Measurements from ENCODE around the gene SERTAD3.
"Not testable (repeated sequence)": the region's sequence is repeated elsewhere in the genome, so short reads cannot be mapped to it uniquely, and the experiment has no call there.

The SERTAD3 gene

DNA sequence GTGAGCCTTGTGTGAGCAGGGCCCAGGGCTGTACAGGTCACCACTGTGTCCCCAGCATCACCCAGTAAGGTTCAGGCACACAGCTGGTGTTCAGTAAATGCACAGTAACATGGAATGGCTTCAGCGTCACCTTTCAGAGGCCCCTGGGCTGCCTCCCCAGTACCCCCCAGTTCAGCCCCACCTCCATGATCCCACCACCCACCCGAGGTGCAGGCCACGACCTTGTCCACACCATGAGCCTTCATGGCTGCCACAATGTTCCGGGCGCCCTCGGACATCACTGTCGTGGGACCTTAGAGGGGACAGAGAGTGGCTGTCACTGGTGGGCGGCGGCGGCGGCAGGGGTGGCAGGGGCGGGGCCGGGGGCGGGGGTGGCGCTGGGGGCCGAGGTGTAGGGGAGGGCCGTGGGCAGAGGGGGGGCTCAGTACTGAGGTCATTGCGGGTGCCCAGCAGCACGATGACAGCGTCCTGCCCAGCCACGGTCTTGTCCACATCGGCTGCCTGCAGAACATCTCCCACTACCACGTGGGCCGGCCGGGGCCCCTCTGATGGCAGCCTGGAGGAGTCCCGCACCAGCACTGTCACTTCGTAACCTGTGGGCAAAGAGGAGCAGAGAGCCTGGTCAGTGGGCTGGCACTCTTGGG lies 13.9 kb upstream of the SERTAD3 start:
- DNase-seq: no peak

- DNase-seq: no peak
These were observed 12.9 kb upstream of the SERTAD3 start for GRCh38 chr19:40457048-40457447.

DNA sequence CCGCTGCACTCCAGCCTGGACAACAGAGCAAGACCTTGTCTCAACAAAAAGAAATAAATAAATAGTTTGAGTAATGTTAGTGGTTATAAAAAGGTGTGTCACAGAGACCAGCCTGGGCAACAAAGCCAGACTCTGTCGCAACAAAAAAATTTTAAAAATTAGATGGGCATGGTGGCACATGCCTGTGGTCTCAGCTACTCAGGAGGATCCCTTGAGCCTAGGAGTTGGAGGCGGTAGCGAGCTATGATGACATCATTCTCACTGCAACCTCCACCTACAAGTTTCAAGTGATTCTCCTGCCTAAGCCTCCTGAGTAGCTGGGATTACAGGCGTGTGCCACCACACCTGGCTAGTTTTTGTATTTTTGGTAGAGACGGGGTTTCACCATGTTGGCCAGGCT lies 9.8 kb upstream of the SERTAD3 start:
- DNase-seq: peak; percentile 18

GRCh38 chr19:40453151-40453735 lies 9.1 kb upstream of the SERTAD3 start:
- no peak for DNase-seq

GRCh38 chr19:40452016-40452415 lies 7.9 kb upstream of the SERTAD3 start:
- no peak for DNase-seq

GRCh38 chr19:40450664-40451063 lies 6.5 kb upstream of the SERTAD3 start:
- no peak for DNase-seq

DNA sequence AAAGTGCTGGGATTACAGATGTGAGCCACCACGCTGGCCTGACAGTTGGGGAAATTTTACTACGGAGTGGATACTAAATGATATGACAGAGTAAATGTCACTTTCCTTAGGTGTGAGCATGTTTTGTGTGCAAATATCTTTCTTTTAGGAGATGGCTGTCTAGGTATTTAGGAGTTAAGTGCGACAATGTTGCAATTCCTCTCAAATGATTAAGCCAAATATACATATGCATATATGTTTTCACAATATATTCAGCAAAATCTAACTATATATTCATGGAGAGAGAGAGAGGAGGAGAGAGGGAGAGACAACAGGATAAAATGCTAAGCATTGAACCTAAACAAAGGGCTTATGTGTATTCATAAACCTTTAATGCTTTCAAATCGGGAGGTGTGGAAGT lies 5.4 kb upstream of the SERTAD3 start:
- no peak for DNase-seq

- no peak for DNase-seq
These were observed 2.2 kb upstream of the SERTAD3 start for GRCh38 chr19:40446263-40446784.

DNA sequence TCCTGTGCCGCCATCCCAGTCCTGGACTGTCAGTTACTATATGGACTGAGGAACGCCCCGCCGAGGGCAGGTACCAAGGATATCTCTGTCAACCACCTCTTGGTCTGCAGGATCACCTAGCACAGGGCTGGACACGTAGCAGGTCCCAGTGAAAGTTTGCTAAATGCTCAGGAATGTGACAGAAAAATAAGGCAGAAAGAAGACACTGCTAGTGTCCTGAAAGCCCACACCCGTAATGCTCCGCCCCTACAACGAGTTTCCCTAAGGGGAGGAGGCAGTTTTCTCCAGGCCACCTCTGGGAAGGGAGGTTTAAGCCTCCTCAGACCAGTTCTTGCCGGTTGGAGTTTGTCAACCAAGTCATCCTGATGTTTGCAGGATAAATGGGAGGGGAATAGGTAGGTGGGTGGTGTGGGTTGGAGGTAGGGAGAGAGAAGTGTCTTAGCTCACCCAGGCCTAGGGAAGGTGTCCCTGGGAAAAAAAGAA lies 1.7 kb upstream of the SERTAD3 start:
- DNase-seq: no peak

DNA sequence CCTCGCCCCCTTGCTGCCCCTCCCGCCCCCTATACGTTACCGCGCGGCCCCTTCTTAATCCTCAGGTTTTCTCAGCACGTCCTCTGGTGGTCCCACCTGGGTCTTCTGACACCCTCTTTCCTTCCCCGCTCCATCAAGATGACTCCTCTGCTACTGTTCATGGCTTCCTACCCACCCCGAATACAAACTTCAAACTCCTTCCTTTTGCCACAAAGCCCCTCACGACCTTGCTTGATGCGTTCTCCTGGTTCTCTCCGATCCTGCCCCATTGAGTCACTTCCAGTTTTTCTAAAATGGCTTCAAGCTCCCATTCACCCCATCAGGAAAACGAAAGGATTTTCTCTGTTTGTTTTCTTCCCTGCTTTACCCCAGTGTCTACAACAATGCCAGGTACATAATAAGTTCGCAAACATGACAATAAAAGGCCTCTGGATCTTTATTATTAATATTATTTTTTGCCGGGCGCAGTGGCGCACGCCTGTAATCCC lies 734 bp upstream of the SERTAD3 start:
- no peak for DNase-seq

DNA sequence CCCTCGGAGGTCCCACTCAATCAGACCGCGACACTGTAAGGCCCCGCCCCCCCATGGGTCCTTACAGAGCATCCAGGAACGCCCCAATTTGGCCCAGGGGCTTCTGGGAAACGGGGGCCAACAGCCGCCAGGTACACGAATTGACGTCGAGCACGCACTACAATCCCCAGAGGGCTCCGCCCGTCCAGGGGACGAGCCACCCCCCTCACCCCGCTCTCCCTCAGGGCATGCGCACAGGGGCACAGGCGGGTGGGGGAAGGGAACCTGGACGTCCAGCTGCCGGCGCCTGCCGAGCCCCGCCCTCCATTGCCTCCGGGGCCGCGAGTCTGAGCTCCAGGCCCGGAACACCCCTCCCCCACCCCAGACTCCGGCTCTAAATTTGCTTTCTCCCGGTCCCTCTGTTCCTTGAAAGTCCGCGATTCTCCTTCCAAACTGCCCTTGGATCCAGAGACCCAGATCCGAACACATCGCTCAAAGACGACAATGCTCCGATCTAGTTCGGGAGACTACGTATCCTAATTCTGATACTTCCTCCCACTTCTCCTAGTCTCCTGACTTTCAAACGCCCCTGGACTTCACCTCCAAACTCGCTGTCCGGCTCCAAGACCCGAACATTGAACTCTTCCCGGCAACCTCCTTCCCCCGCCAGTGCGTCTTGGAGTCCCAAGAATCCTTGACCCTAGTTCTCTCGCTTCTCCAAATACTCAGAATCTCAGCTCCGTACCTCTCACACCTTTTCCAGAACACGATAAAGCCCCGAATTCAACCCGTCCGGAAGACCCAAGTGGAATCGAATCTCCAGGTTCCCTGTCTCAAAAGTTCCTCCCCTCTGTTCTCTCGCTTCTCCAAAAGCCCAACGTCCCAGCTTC lies 770 bp downstream of the SERTAD3 start:
- DNase-seq: peak; percentile 100

GRCh38 chr19:40442328-40443130 lies 1.6 kb downstream of the SERTAD3 start:
- DNase-seq: no peak

GRCh38 chr19:40441719-40442253 lies 2.3 kb downstream of the SERTAD3 start:
- no peak for DNase-seq

GRCh38 chr19:40438284-40438683 lies 5.9 kb downstream of the SERTAD3 start:
- no peak for DNase-seq

DNA sequence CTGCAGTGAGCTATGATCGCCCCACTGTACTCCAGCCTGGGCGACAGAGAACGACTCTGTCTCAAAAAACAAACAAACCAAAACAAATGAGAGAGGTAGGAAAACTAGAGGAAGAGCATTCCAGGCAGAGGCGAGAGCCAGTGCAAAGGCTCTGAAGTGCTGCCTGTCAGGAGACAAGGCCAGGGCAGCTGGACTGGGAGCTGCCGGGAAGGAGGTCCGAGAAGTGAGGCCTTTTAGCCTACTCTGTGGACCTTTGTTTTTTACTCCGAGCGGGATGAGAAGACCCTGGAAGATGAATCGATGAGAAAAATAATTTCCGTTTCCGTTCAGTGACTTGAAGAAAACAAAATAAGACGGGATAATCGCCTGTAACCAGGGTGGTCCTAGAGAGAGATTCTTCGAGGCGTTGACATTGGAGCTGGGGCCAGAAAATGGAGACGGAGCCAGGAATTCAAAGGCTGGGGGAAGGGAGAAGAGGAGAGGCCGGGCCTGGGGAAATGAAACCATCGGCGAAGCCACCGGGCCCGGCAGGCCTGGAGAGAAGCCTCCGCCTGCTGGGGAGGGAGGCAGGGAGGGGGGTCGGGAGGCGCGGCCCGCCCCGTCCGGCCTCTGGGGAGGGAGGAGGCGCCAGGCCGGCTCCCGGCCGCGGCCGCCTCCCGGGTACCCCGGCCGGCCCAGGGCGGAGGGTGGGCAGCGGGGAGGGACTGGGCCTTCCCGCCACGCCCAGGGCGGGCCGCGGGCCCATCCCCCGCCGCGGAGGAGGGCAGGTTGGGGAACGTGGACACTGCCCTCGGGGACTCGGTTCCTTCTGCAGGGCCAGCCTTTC lies 10.5 kb downstream of the SERTAD3 start:
- DNase-seq: peak; percentile 94

DNA sequence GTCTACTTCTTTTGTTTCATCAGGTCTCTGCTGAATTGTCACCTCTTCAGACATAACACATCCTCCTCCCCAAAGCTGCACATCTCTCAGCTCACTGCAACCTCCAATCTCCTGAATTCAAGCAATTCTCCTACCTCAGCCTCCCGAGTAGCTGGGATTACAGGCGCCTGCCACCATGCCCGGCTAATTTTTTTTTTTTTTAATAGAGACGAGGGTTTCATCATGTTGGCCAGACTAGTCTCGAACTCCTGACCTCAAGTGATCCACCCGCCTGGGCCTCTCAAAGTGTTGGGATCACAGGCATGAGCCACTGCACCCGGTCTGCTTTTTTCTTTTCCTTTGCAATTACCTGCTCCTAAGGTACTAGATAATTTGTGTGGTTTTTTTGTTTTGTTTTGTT lies 11.4 kb downstream of the SERTAD3 start:
- not testable (repeated sequence) for DNase-seq

- DNase-seq: no peak
These were observed 12.4 kb downstream of the SERTAD3 start for GRCh38 chr19:40431698-40432097.

DNA sequence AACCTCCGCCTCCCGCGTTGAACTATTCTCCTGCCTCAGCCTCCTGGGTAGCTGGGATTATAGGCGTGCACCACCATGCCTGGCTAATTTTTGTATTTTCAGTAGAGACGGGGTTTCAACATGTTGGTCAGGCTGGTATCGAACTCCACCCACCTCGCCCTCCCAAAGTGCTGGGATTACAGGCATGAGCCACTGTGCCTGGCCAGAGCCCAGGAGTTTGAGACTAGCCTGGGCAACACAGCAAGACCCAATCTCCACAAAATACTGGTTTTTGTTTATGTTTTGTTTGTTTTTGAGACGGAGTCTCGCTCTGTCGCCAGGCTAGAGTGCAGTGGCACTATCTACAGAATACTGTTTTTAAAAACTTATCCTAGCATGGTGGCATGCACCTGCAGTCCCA lies 13.9 kb downstream of the SERTAD3 start:
- DNase-seq: not testable (repeated sequence)

GRCh38 chr19:40428197-40428596 lies 15.9 kb downstream of the SERTAD3 start:
- not testable (repeated sequence) for DNase-seq

GRCh38 chr19:40425450-40426287 lies 18.5 kb downstream of the SERTAD3 start, which contains the start of gene SERTAD1:
SERTAD1 (minus strand) TSS chr19:40425992; CDS start chr19:40423546, 2,446 bp downstream.
- DNase-seq: peak; percentile 99

Data from fibroblast of skin of abdomen (primary cell).